ENCODE data around the gene GPRIN1. TPM values are rescaled to one million over a fixed set of nuclear protein-coding genes. Genes with fewer than 3 reads are reported as not detected.

Gene GPRIN1
- total and polyA plus RNA-seq, 2 of the 4 experiments (the other 2 are of a cell fraction) = 3.0 to 4.7 TPM

- no peak for DNase-seq
- no peaks in the 10 kb centered on the region for H3K9me3 ChIP-seq (ENCODE audit: control insufficient read depth, insufficient read depth, low read length)
- CTCF ChIA-PET = no interaction called here
- no peak overlapping the region for H2BK120ac ChIP-seq (ENCODE audit: low read depth, low read length)
- no peak overlapping the region for H2AK5ac ChIP-seq (ENCODE audit: low read depth, low read length)
- no peak overlapping the region for H2AK9ac ChIP-seq (replicated peaks; ENCODE audit: low read depth, low read length, poor library complexity)
- H2BK20ac ChIP-seq (ENCODE audit: low read depth, low read length) = no peak overlapping the region
- intact Hi-C loops (cut with micrococcal nuclease) (no loop called here), dilution Hi-C loops (cut with HindIII; ENCODE audit: low sequenced_read_pairs, unreplicated experiment) (no loop called here), in situ Hi-C loops (cut with MboI; ENCODE audit: low sequenced_read_pairs) (no loop called here)
- H3K56ac ChIP-seq (ENCODE audit: extremely low read depth, insufficient read depth, low read length) = no peak overlapping the region
- H4K5ac ChIP-seq (ENCODE audit: low read depth, low read length) = no peak overlapping the region
- no peak overlapping the region for H3K4me3 ChIP-seq (ENCODE audit: insufficient read depth, low read depth, low read length)
- H3K9me1 ChIP-seq (ENCODE audit: insufficient read depth, low read length) = peaks cover 17% of the 10 kb centered on the region
- H4K8ac ChIP-seq (ENCODE audit: low read depth in 2 of 2, low read length in 2 of 2) = no peak overlapping the region
- H3K14ac ChIP-seq (replicated peaks; ENCODE audit: low read depth, low read length) = no peak overlapping the region
- H3K18ac ChIP-seq (ENCODE audit: low read depth, low read length) = no peak overlapping the region
- H2BK15ac ChIP-seq (ENCODE audit: low read depth, low read length) = no peak overlapping the region
- H3K4me1 ChIP-seq (ENCODE audit: control insufficient read depth, insufficient read depth, low read length) = peaks cover 3% of the 10 kb centered on the region; the same call in 1 of the 2 replicates
- H3K27me3 ChIP-seq (ENCODE audit: control insufficient read depth, insufficient read depth, low read length) = no peaks in the 10 kb centered on the region
- no peak overlapping the region for H2BK5ac ChIP-seq (ENCODE audit: low read depth, low read length, poor library complexity, severe bottlenecking)
- H3K27ac ChIP-seq (ENCODE audit: insufficient read depth, low read length) = no peak overlapping the region
- POLR2A ChIA-PET (ENCODE audit: unreplicated experiment) = no interaction called here
- 100% methylated on average over 1 of the region's 3 CpGs; no CpG with 5 or more reads in 1 of the 2 experiments for WGBS, 2 experiments (ENCODE audit: extremely low coverage in 2 of 2, insufficient read length in 1 of 2)
- H3K36me3 ChIP-seq (ENCODE audit: control insufficient read depth, insufficient read depth, low read length) = no peaks in the 10 kb centered on the region
- peaks cover 21% of the 10 kb centered on the region for H4K20me1 ChIP-seq (ENCODE audit: insufficient read depth, low read length)
- no peak overlapping the region for H3K23ac ChIP-seq (ENCODE audit: low read depth, low read length)
- no peak overlapping the region for H3K4me2 ChIP-seq (ENCODE audit: low read depth, low read length)
- no peak overlapping the region for H4K91ac ChIP-seq (ENCODE audit: insufficient read depth, low read depth, low read length)
- H2AFZ ChIP-seq (replicated peaks; ENCODE audit: low read length, poor library complexity) = no peak overlapping the region
- no peak for ATAC-seq (ENCODE audit: low read depth)
- H3K9ac ChIP-seq (ENCODE audit: low read depth, low read length) = no peak overlapping the region
- H3K79me1 ChIP-seq (ENCODE audit: low read depth in 1 of 2, low read length in 2 of 2) = peaks cover 4 to 35% of the 10 kb centered on the region in 2 experiments
- no TSS peak for BruUV-seq (replicated peaks)
- no peak overlapping the region for H3K4ac ChIP-seq (ENCODE audit: low read depth, low read length)
- TF ChIP-seq NFE2L2 (IDR thresholded peaks at IDR 0.05; ENCODE audit: low read depth, low read length) (no peak), POLR2A (IDR thresholded peaks at IDR 0.05; ENCODE audit: low read depth, low read length) (no peak), FOS (IDR thresholded peaks at IDR 0.05; ENCODE audit: low read depth, low read length) (no peak), MAFK (IDR thresholded peaks at IDR 0.05; ENCODE audit: low read depth, low read length) (no peak), RCOR1 (IDR thresholded peaks at IDR 0.05; ENCODE audit: insufficient replicate concordance, low read length) (peak; percentile 31)
Observed at GRCh38 chr5:176606875-176607274, 3.1 kb downstream of the GPRIN1 start.

Data from IMR-90 (cell line).